ENCODE results near the gene NRAP. TPM values are rescaled to one million over a fixed set of nuclear protein-coding genes. Genes with fewer than 3 reads are reported as not detected.

The NRAP gene
- total RNA-seq, 1 donor from 2014 or later: 0.06 TPM

GRCh38 chr10:113573368-113573767 is 90.5 kb downstream of the NRAP start:
- no peaks in the 10 kb centered on the region for H3K36me3 ChIP-seq
- intact Hi-C loops (cut with DNase I): no loop called here
- no peaks in the 10 kb centered on the region for H3K9me3 ChIP-seq
- TF ChIP-seq, protein P1, sequence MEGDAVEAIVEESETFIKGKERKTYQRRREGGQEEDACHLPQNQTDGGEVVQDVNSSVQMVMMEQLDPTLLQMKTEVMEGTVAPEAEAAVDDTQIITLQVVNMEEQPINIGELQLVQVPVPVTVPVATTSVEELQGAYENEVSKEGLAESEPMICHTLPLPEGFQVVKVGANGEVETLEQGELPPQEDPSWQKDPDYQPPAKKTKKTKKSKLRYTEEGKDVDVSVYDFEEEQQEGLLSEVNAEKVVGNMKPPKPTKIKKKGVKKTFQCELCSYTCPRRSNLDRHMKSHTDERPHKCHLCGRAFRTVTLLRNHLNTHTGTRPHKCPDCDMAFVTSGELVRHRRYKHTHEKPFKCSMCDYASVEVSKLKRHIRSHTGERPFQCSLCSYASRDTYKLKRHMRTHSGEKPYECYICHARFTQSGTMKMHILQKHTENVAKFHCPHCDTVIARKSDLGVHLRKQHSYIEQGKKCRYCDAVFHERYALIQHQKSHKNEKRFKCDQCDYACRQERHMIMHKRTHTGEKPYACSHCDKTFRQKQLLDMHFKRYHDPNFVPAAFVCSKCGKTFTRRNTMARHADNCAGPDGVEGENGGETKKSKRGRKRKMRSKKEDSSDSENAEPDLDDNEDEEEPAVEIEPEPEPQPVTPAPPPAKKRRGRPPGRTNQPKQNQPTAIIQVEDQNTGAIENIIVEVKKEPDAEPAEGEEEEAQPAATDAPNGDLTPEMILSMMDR (IDR thresholded peaks at IDR 0.05): no peak
- no peak for DNase-seq
- no peak for ATAC-seq
- H3K4me3 ChIP-seq: no peak overlapping the region
- H3K4me1 ChIP-seq: no peaks in the 10 kb centered on the region
- H3K27ac ChIP-seq: no peak overlapping the region
- no peaks in the 10 kb centered on the region for H3K27me3 ChIP-seq

GRCh38 chr10:113572520-113573290 is 91.1 kb downstream of the NRAP start:
- intact Hi-C loops (cut with DNase I): no loop called here
- DNase-seq (no peak), ATAC-seq (no peak)
- Histone ChIP-seq H3K36me3 (no peaks in the 10 kb centered on the region), H3K27ac (no peak overlapping the region), H3K9me3 (no peaks in the 10 kb centered on the region), H3K4me1 (no peaks in the 10 kb centered on the region), H3K27me3 (no peaks in the 10 kb centered on the region), H3K4me3 (no peak overlapping the region)
- TF ChIP-seq, protein P1 (IDR thresholded peaks at IDR 0.05): no peak

DNA sequence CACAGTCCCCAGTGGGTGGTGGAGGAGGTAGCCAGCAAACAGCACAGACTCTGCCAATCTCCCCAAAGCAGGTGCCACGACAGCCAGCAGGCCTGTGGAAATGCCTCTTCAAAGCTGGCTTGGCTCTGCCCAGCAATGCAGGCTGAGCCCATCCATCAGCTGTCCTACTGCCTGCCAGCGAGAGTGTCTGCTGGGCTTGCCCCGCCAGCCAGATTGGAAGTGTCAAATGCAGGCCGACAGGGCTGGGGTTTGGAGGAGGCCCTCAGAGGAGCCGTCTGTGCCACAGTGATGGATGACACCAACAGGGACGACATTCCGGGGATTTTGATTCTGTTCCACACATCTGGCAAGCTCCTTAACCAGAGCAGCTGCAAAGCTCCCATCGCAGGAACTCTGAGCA is 94.3 kb downstream of the NRAP start:
- H3K27me3 ChIP-seq: no peaks in the 10 kb centered on the region
- DNase-seq (no peak), ATAC-seq (no peak)
- TF ChIP-seq, protein P1 (IDR thresholded peaks at IDR 0.05): no peak
- H3K4me1 ChIP-seq: no peaks in the 10 kb centered on the region
- no peaks in the 10 kb centered on the region for H3K36me3 ChIP-seq
- H3K27ac ChIP-seq: no peak overlapping the region
- intact Hi-C loops (cut with DNase I): no loop called here
- no peak overlapping the region for H3K4me3 ChIP-seq
- no peaks in the 10 kb centered on the region for H3K9me3 ChIP-seq

- no peaks in the 10 kb centered on the region for H3K27me3 ChIP-seq
- no peaks in the 10 kb centered on the region for H3K9me3 ChIP-seq
- no peak overlapping the region for H3K27ac ChIP-seq
- no peak for DNase-seq
- no peak overlapping the region for H3K4me3 ChIP-seq
- H3K36me3 ChIP-seq: no peaks in the 10 kb centered on the region
- TF ChIP-seq, protein P1 (IDR thresholded peaks at IDR 0.05): no peak
- H3K4me1 ChIP-seq: peaks cover 6% of the 10 kb centered on the region
- intact Hi-C loops (cut with DNase I): no loop called here
- ATAC-seq: no peak
Measured at GRCh38 chr10:113566888-113567287, 97.0 kb downstream of the NRAP start.

DNA sequence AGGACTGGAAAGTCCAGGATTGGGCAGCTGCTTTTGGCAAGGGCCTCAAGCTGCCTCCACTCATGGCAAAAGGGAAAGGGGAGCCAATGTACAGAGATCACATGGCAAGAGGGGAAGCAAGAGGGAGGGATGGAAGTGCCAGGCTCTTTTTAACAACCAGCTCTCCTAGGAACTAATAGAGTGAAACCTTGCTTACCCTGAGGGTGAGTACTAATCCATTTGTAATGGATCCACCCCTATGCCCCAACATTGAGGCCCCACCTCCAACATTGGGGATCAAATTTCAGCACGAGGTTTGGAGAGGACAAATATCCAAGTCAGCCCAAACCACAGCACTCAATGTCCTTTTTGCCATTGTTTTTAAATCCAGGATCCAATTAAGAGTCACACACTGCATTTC is 98.5 kb downstream of the NRAP start:
- H3K4me1 ChIP-seq: peaks cover 6% of the 10 kb centered on the region
- H3K36me3 ChIP-seq: no peaks in the 10 kb centered on the region
- H3K4me3 ChIP-seq: no peak overlapping the region
- H3K9me3 ChIP-seq: no peaks in the 10 kb centered on the region
- TF ChIP-seq, protein P1 (IDR thresholded peaks at IDR 0.05): no peak
- ATAC-seq (no peak), DNase-seq (no peak)
- H3K27me3 ChIP-seq: no peaks in the 10 kb centered on the region
- intact Hi-C loops (cut with DNase I): no loop called here
- H3K27ac ChIP-seq: no peak overlapping the region

Measured in upper lobe of right lung (tissue), 1 donor.